Activated CD4-positive, alpha-beta T cell treated with anti-CD3 and anti-CD28 coated beads, Interleukin-2, amount 10 ng/mL, durations not matched to agents 24 days and 14 days (primary cell): Measurements from ENCODE around the gene EPB41L5. TPM values are rescaled to one million over a fixed set of nuclear protein-coding genes. Genes with fewer than 3 reads are reported as not detected.
"Not testable (repeated sequence)": the region's sequence is repeated elsewhere in the genome, so short reads cannot be mapped to it uniquely, and the experiment has no call there.

Experiments
- DNase-seq: peaks from one replicate; pipeline ENCODE4 v3.0.0; 2022
- H3K27ac Mint-ChIP-seq: one replicate; pipeline ENCODE4 v1.8.0; 2022; ENCODE audit warnings: mild to moderate bottlenecking, mixed read lengths
- H3K27me3 Mint-ChIP-seq: one replicate; pipeline ENCODE4 v1.8.0; 2022; ENCODE audit warnings: mixed read lengths
- H3K36me3 Mint-ChIP-seq: one replicate; pipeline ENCODE4 v1.8.0; 2022; ENCODE audit warnings: low read depth, mild to moderate bottlenecking, mixed read lengths
- H3K4me1 Mint-ChIP-seq: one replicate; pipeline ENCODE4 v1.8.0; 2021; ENCODE audit warnings: mixed read lengths
- H3K4me3 Mint-ChIP-seq: one replicate; pipeline ENCODE4 v1.8.0; 2022; ENCODE audit warnings: mild to moderate bottlenecking, moderate library complexity, mixed read lengths
- H3K9me3 Mint-ChIP-seq: one replicate; pipeline ENCODE4 v1.8.0; 2021; ENCODE audit warnings: mixed read lengths
- intact Hi-C: fragments of 100-400 bp; cut with micrococcal nuclease; formaldehyde crosslinking; loops from one replicate; pipeline ENCODE4 v1.15.1; 2023
- total RNA-seq: library from RNA; stranded (reverse); gene quantifications from 2 replicates; pipeline ENCODE4 v1.2.3, GENCODE V29; 2022

Gene EPB41L5
- total RNA-seq, 1 donor from 2014 or later: 1.5 TPM

GRCh38 chr2:120121337-120121736, 108.5 kb downstream of the EPB41L5 start:
- H3K9me3 Mint-ChIP-seq, H3K27ac Mint-ChIP-seq, intact Hi-C loops, H3K36me3 Mint-ChIP-seq, H3K4me1 Mint-ChIP-seq, H3K4me3 Mint-ChIP-seq, DNase-seq: not testable (repeated sequence)
- H3K27me3 Mint-ChIP-seq: peaks cover 15% of the 10 kb centered on the region

- intact Hi-C loops: no loop called here
- no peaks in the 10 kb centered on the region for H3K36me3 Mint-ChIP-seq
- H3K4me1 Mint-ChIP-seq: peaks cover 2% of the 10 kb centered on the region
- no peak overlapping the region for H3K4me3 Mint-ChIP-seq
- no peaks in the 10 kb centered on the region for H3K9me3 Mint-ChIP-seq
- no peak overlapping the region for H3K27ac Mint-ChIP-seq
- peaks cover 14% of the 10 kb centered on the region for H3K27me3 Mint-ChIP-seq
- DNase-seq: no peak
These were observed 110.2 kb downstream of the EPB41L5 start for GRCh38 chr2:120123090-120123489.

- Mint-ChIP-seq H3K4me3 (no peak overlapping the region), H3K27ac (no peak overlapping the region), H3K4me1 (peaks cover 2% of the 10 kb centered on the region), H3K36me3 (no peaks in the 10 kb centered on the region), H3K27me3 (peaks cover 10% of the 10 kb centered on the region), H3K9me3 (no peaks in the 10 kb centered on the region)
- intact Hi-C loops: no loop called here
- DNase-seq: no peak
These were observed 112.3 kb downstream of the EPB41L5 start for GRCh38 chr2:120125195-120125594.

GRCh38 chr2:120128216-120128615, 115.3 kb downstream of the EPB41L5 start:
- Mint-ChIP-seq H3K4me3 (no peak overlapping the region), H3K27me3 (peaks cover 7% of the 10 kb centered on the region), H3K27ac (no peak overlapping the region), H3K9me3 (no peaks in the 10 kb centered on the region), H3K4me1 (peaks cover under 1% of the 10 kb centered on the region), H3K36me3 (no peaks in the 10 kb centered on the region)
- no peak for DNase-seq
- intact Hi-C loops: no loop called here

- H3K36me3 Mint-ChIP-seq: peaks cover 4% of the 10 kb centered on the region
- DNase-seq: no peak
- no peaks in the 10 kb centered on the region for H3K9me3 Mint-ChIP-seq
- H3K27ac Mint-ChIP-seq: no peak overlapping the region
- H3K4me1 Mint-ChIP-seq: no peaks in the 10 kb centered on the region
- intact Hi-C loops: no loop called here
- no peaks in the 10 kb centered on the region for H3K27me3 Mint-ChIP-seq
- no peak overlapping the region for H3K4me3 Mint-ChIP-seq
These were observed 119.3 kb downstream of the EPB41L5 start for GRCh38 chr2:120132190-120132589.

GRCh38 chr2:120132691-120133090, 119.8 kb downstream of the EPB41L5 start:
- intact Hi-C loops: no loop called here
- DNase-seq: no peak
- no peaks in the 10 kb centered on the region for H3K4me1 Mint-ChIP-seq
- no peaks in the 10 kb centered on the region for H3K9me3 Mint-ChIP-seq
- no peak overlapping the region for H3K27ac Mint-ChIP-seq
- H3K27me3 Mint-ChIP-seq: no peaks in the 10 kb centered on the region
- no peak overlapping the region for H3K4me3 Mint-ChIP-seq
- peaks cover 4% of the 10 kb centered on the region for H3K36me3 Mint-ChIP-seq

- Mint-ChIP-seq H3K27ac (no peak overlapping the region), H3K27me3 (no peaks in the 10 kb centered on the region), H3K9me3 (no peaks in the 10 kb centered on the region), H3K36me3 (peaks cover 4% of the 10 kb centered on the region), H3K4me3 (no peak overlapping the region), H3K4me1 (no peaks in the 10 kb centered on the region)
- intact Hi-C loops: no loop called here
- DNase-seq: no peak
These were observed 120.8 kb downstream of the EPB41L5 start for GRCh38 chr2:120133572-120134244.

- no peaks in the 10 kb centered on the region for H3K9me3 Mint-ChIP-seq
- H3K36me3 Mint-ChIP-seq: peaks cover 4% of the 10 kb centered on the region
- no peak overlapping the region for H3K27ac Mint-ChIP-seq
- intact Hi-C loops: no loop called here
- H3K4me1 Mint-ChIP-seq: no peaks in the 10 kb centered on the region
- H3K4me3 Mint-ChIP-seq: no peak overlapping the region
- no peaks in the 10 kb centered on the region for H3K27me3 Mint-ChIP-seq
- DNase-seq: no peak
These were observed 121.4 kb downstream of the EPB41L5 start for GRCh38 chr2:120134263-120134662.

- H3K27me3 Mint-ChIP-seq, H3K4me3 Mint-ChIP-seq, H3K36me3 Mint-ChIP-seq, H3K4me1 Mint-ChIP-seq, H3K27ac Mint-ChIP-seq, H3K9me3 Mint-ChIP-seq, intact Hi-C loops, DNase-seq: not testable (repeated sequence)
These were observed 122.1 kb downstream of the EPB41L5 start for GRCh38 chr2:120135013-120135412.

- H3K36me3 Mint-ChIP-seq: no peaks in the 10 kb centered on the region
- DNase-seq: no peak
- H3K27me3 Mint-ChIP-seq: peaks cover 4% of the 10 kb centered on the region
- no peaks in the 10 kb centered on the region for H3K4me1 Mint-ChIP-seq
- no peak overlapping the region for H3K4me3 Mint-ChIP-seq
- H3K9me3 Mint-ChIP-seq: no peaks in the 10 kb centered on the region
- H3K27ac Mint-ChIP-seq: no peak overlapping the region
- intact Hi-C loops: no loop called here
These were observed 128.0 kb downstream of the EPB41L5 start for GRCh38 chr2:120140866-120141265.

- H3K27me3 Mint-ChIP-seq: peaks cover 4% of the 10 kb centered on the region
- H3K27ac Mint-ChIP-seq: no peak overlapping the region
- no peak overlapping the region for H3K4me3 Mint-ChIP-seq
- no peaks in the 10 kb centered on the region for H3K9me3 Mint-ChIP-seq
- intact Hi-C loops: no loop called here
- no peaks in the 10 kb centered on the region for H3K4me1 Mint-ChIP-seq
- no peaks in the 10 kb centered on the region for H3K36me3 Mint-ChIP-seq
- DNase-seq: no peak
These were observed 128.6 kb downstream of the EPB41L5 start for GRCh38 chr2:120141300-120142069.

- no peak for DNase-seq
- no peak overlapping the region for H3K27ac Mint-ChIP-seq
- no peaks in the 10 kb centered on the region for H3K9me3 Mint-ChIP-seq
- peaks cover 4% of the 10 kb centered on the region for H3K27me3 Mint-ChIP-seq
- H3K4me1 Mint-ChIP-seq: no peaks in the 10 kb centered on the region
- no peak overlapping the region for H3K4me3 Mint-ChIP-seq
- H3K36me3 Mint-ChIP-seq: no peaks in the 10 kb centered on the region
- intact Hi-C loops: no loop called here
These were observed 129.8 kb downstream of the EPB41L5 start for GRCh38 chr2:120142528-120143219.

GRCh38 chr2:120148229-120148628, 135.4 kb downstream of the EPB41L5 start:
- no peak for DNase-seq
- Mint-ChIP-seq H3K9me3 (peaks cover 6% of the 10 kb centered on the region), H3K36me3 (no peaks in the 10 kb centered on the region), H3K27me3 (no peaks in the 10 kb centered on the region), H3K4me1 (no peaks in the 10 kb centered on the region), H3K4me3 (no peak overlapping the region), H3K27ac (no peak overlapping the region)
- intact Hi-C loops: no loop called here

- intact Hi-C loops: no loop called here
- H3K36me3 Mint-ChIP-seq: no peaks in the 10 kb centered on the region
- H3K27ac Mint-ChIP-seq: no peak overlapping the region
These were observed 135.8 kb downstream of the EPB41L5 start for GRCh38 chr2:120148669-120149068.

More at GRCh38 chr2:120148669-120149068, 135.8 kb downstream of the EPB41L5 start:
- Mint-ChIP-seq H3K4me3 (no peak overlapping the region), H3K4me1 (no peaks in the 10 kb centered on the region), H3K27me3 (no peaks in the 10 kb centered on the region), H3K9me3 (peaks cover 6% of the 10 kb centered on the region)
- no peak for DNase-seq
